Panc1 (cell line): Measurements from ENCODE around the gene RASSF7. TPM values are rescaled to one million over a fixed set of nuclear protein-coding genes. Genes with fewer than 3 reads are reported as not detected.

Source experiments
- ATAC-seq: fragments of 200-7000 bp; cut with Tn5 transposase; 2 replicates; pipeline ENCODE4 v1.9.1; 2020; ENCODE audit warnings: mild to moderate bottlenecking, moderate library complexity
- BruUV-seq: library from RNA; stranded (reverse); fragments of 400-500 nt; replicated peaks from 2 replicates; lab custom pipeline; 2021; lab: Mats Ljungman, UMichigan
- CTCF ChIA-PET: fragments of 300-600 bp; sonication (Branson Sonifier 250); formaldehyde crosslinking; loops from one replicate; lab custom pipeline; 2022; ENCODE audit warnings: antibody characterized with exemption; lab: Charles Lee
- POLR2A ChIA-PET: fragments of 300-600 bp; sonication (Branson Sonifier 250); formaldehyde crosslinking; loops from one replicate; lab custom pipeline; 2022; ENCODE audit warnings: antibody characterized with exemption; lab: Charles Lee
- DNase-seq: peaks from one replicate; pipeline ENCODE4 v3.0.0-alpha.2; 2010; ENCODE audit warnings: low read depth, low spot score
- H3K27ac ChIP-seq: 2 replicates; pipeline ENCODE4 v1.5.1; 2011; ENCODE audit warnings: mild to moderate bottlenecking, low read length, inconsistent platforms
- H3K27me3 ChIP-seq: fragments of 200-500 bp; sonication (Bioruptor generic); 2 replicates; pipeline ENCODE4 v1.6.0; 2014; ENCODE audit warnings: low read length, inconsistent platforms; ENCODE audit not compliant: control insufficient read depth, insufficient read depth
- H3K36me3 ChIP-seq: fragments of 200-500 bp; sonication (Bioruptor generic); 2 replicates; pipeline ENCODE4 v1.5.1; 2014; ENCODE audit warnings: inconsistent platforms, mild to moderate bottlenecking, low read length, moderate library complexity; ENCODE audit not compliant: control insufficient read depth, insufficient read depth
- H3K4me1 ChIP-seq: 2 replicates; pipeline ENCODE4 v1.5.1; 2011; ENCODE audit warnings: inconsistent platforms, mild to moderate bottlenecking, low read length, moderate library complexity; ENCODE audit not compliant: control insufficient read depth, insufficient read depth
- H3K4me3 ChIP-seq, 2 experiments: 2 replicates each; pipeline ENCODE4 v1.5.1; 2011 to 2012; ENCODE audit warnings: low read depth in 2 of 2, low read length in 2 of 2, mild to moderate bottlenecking in 2 of 2, inconsistent platforms in 1 of 2, moderate library complexity in 1 of 2
- H3K9me3 ChIP-seq: fragments of 200-500 bp; sonication (Bioruptor generic); 2 replicates; pipeline ENCODE4 v1.5.1; 2014; ENCODE audit warnings: low read depth, mild to moderate bottlenecking, inconsistent platforms, low read length, moderate library complexity; ENCODE audit not compliant: control insufficient read depth, insufficient read depth
- POLR2AphosphoS5 ChIP-seq: IDR thresholded peaks from 2 replicates; pipeline ENCODE4 v1.6.1; 2012; ENCODE audit warnings: mild to moderate bottlenecking, low read depth, low read length, moderate library complexity
- REST ChIP-seq, 2 experiments: IDR thresholded peaks; 2 replicates each; pipeline ENCODE4 v1.6.1; 2011 to 2012; ENCODE audit warnings: low read depth in 2 of 2, control low read depth in 1 of 2, low read length in 1 of 2, mild to moderate bottlenecking in 1 of 2, moderate library complexity in 1 of 2; ENCODE audit not compliant: insufficient read depth in 1 of 2
- SIN3A ChIP-seq: IDR thresholded peaks from 2 replicates; pipeline ENCODE4 v1.6.1; 2012; ENCODE audit warnings: low read depth, mild to moderate bottlenecking, low read length, moderate library complexity, borderline replicate concordance; ENCODE audit not compliant: insufficient read depth
- TCF7L2 ChIP-seq: IDR thresholded peaks from 2 replicates; pipeline ENCODE4 v1.6.1; 2011; ENCODE audit warnings: mild to moderate bottlenecking, low read depth, low read length, inconsistent platforms
- in situ Hi-C: cut with HindIII; loops from 2 replicates; pipeline ENCODE4 v1.10.0; 2016; ENCODE audit warnings: low sequenced_read_pairs, low pct_unique_long_range_greater_than_20kb
- intact Hi-C: fragments of 100-400 bp; cut with micrococcal nuclease; formaldehyde crosslinking; loops from one replicate; pipeline ENCODE4 v1.10.0; 2022; ENCODE audit not compliant: unreplicated experiment
- total RNA-seq: library from RNA; stranded (reverse); gene quantifications from one replicate; pipeline ENCODE4 v1.2.1, GENCODE V29; 2021; ENCODE audit not compliant: unreplicated experiment
- TF ChIP-seq, protein P1 (sequence below): fragments of 450-650 bp; IDR thresholded peaks from 2 replicates; pipeline ENCODE4 v1.5.1; 2017; ENCODE audit warnings: mild to moderate bottlenecking

The RASSF7 gene
- total RNA-seq, 1 experiment from 2014 or later: 81.8 TPM

- Histone ChIP-seq H3K4me3 (no peak overlapping the region), H3K9me3 (no peaks in the 10 kb centered on the region), H3K27me3 (no peaks in the 10 kb centered on the region), H3K4me1 (peaks cover 17% of the 10 kb centered on the region), H3K36me3 (no peaks in the 10 kb centered on the region), H3K27ac (no peak overlapping the region)
- no peak for DNase-seq
- no peak for TF ChIP-seq POLR2AphosphoS5
- TF ChIP-seq REST (IDR thresholded peaks at IDR 0.05; ENCODE audit: insufficient read depth in 1 of 2, low read depth in 2 of 2, low read length in 1 of 2): no peak
- ATAC-seq: 0 out of 2 replicates have a peak, but pooled peaks have one; percentile 1
- in situ Hi-C loops: no loop called here
- POLR2A ChIA-PET: no interaction called here
- BruUV-seq: no TSS peak
- CTCF ChIA-PET: interaction anchor here (1.0 to 1.3 kb wide), 2 partner anchors 143 to 153 kb away, joined by 3 to 4 read pairs; no protein-coding TSS in a partner anchor
- intact Hi-C loops: loop anchor here (10.0 kb wide), 1 partner anchor 171 kb away; no protein-coding TSS in a partner anchor
Measured at GRCh38 chr11:553988-554340, 6.8 kb upstream of the RASSF7 start.

DNA sequence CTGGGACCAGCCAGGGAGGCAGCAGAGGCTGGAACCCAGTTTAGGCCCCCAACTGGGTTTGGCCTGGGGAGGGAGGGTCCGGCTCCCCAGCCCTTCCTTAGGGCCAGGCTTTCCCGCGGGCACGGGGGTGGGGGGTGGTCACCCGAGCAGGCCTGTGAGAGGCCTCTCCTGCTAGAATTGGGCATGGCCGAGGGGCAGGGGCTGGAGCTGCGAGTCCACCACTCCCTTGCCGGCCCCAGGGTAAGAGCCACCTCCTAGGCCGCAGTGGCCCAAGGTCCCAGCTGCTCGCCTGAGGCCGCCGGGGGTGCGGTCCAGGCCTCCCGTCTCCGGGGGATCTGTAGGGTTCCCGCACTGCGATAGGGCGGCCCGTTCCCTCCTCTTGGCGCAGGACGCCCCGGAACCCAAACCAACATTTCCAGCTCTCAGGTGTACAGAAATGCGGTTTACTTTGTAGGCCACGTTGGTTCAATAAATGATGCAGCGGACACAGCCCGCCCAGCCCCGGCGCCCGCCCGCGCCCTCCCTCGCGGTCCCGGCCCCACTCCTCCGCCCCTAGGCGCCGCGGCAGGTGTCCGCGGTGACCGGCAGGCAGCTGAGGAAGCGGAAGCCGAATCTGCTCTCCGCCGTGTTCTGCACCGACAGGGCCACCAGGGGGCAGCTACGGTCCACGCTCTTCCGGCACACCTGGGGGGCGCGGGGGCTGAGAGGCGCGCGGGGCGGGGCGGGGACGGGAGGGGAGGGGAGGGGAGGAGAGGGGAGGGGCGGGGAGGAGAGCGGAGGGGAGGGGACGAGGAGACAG, 6.1 kb upstream of the RASSF7 start:
- intact Hi-C loops: loop anchor here (10.0 kb wide), 1 partner anchor 170 kb away; no protein-coding TSS in a partner anchor
- ChIA-PET POLR2A (no interaction called here), CTCF (interaction anchor here (0.6 to 1.4 kb wide), 7 partner anchors 21 to 169 kb away, joined by 3 to 10 read pairs (median 3); no protein-coding TSS in a partner anchor)
- peak overlapping the region; percentile 66 for H3K27ac ChIP-seq
- peaks cover 22% of the 10 kb centered on the region for H3K4me1 ChIP-seq
- peak overlapping the region; percentile 57 to 59 for H3K4me3 ChIP-seq
- no peak; the same call in 1 of the 2 replicates for TF ChIP-seq POLR2AphosphoS5
- TF ChIP-seq, protein P1, sequence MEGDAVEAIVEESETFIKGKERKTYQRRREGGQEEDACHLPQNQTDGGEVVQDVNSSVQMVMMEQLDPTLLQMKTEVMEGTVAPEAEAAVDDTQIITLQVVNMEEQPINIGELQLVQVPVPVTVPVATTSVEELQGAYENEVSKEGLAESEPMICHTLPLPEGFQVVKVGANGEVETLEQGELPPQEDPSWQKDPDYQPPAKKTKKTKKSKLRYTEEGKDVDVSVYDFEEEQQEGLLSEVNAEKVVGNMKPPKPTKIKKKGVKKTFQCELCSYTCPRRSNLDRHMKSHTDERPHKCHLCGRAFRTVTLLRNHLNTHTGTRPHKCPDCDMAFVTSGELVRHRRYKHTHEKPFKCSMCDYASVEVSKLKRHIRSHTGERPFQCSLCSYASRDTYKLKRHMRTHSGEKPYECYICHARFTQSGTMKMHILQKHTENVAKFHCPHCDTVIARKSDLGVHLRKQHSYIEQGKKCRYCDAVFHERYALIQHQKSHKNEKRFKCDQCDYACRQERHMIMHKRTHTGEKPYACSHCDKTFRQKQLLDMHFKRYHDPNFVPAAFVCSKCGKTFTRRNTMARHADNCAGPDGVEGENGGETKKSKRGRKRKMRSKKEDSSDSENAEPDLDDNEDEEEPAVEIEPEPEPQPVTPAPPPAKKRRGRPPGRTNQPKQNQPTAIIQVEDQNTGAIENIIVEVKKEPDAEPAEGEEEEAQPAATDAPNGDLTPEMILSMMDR: no peak; the same call in 1 of the 2 replicates
- TF ChIP-seq SIN3A: 0 out of 2 replicates have a peak, but pooled peaks have one; percentile 12
- no peak for TF ChIP-seq TCF7L2
- 0 out of 4 replicates have a peak, but pooled peaks of 1 of the 2 experiments have one; percentile 16 for TF ChIP-seq REST (IDR thresholded peaks at IDR 0.05; ENCODE audit: insufficient read depth in 1 of 2, low read depth in 2 of 2, low read length in 1 of 2)
- DNase-seq (no peak), ATAC-seq (peak; percentile 68)
- H3K36me3 ChIP-seq: no peaks in the 10 kb centered on the region
- H3K9me3 ChIP-seq: no peaks in the 10 kb centered on the region
- BruUV-seq: no TSS peak
- no peaks in the 10 kb centered on the region for H3K27me3 ChIP-seq
- in situ Hi-C loops: no loop called here
